Measurements from ENCODE around the gene SHC2. TPM values are rescaled to one million over a fixed set of nuclear protein-coding genes. Genes with fewer than 3 reads are reported as not detected.

The SHC2 gene
- total RNA-seq, result 10 to 100 TPM; 13.2 to 15.9 TPM
- polyA plus RNA-seq, result 10 to 100 TPM; 11.2 to 23.1 TPM
- long read RNA-seq, donor 1, partial matches to known transcripts, result 0 of 4 reads
- long read RNA-seq, donor 1, other reads (novel, unspliced or antisense), result 0 of 4 reads
- long read RNA-seq, donor 2, result 0 reads
- long read RNA-seq, donor 3, partial matches to known transcripts, result 0 of 1 reads
- long read RNA-seq, donor 3, other reads (novel, unspliced or antisense), result 0 of 1 reads
- long read RNA-seq, donor 4, partial matches to known transcripts, result 0 of 1 reads
- long read RNA-seq, donor 4, other reads (novel, unspliced or antisense), result 0 of 1 reads
- long read RNA-seq, donor 5, partial matches to known transcripts, result 0 of 4 reads
- long read RNA-seq, donor 5, other reads (novel, unspliced or antisense), result 0 of 4 reads

GRCh38 chr19:460877-461720, at the start of gene SHC2:
Gene SHC2, minus strand, starts transcription at chr19:461033. Its CDS starts 37 bp downstream, at chr19:460996.
- no peak for TF ChIP-seq CTCF (IDR thresholded peaks at IDR 0.05; ENCODE audit: control extremely low read depth, extremely low read depth)
- Histone ChIP-seq H3K9me3 (ENCODE audit: control insufficient read depth in 4 of 4, insufficient read depth in 3 of 4, low read length in 3 of 4) (peaks cover 0 to 2% (median 0%) of the 10 kb centered on the region in 4 donors), H3K36me3 (ENCODE audit: control insufficient read depth in 4 of 4, insufficient read depth in 4 of 4, low read length in 4 of 4) (no peaks in the 10 kb centered on the region), H3K9ac (ENCODE audit: insufficient read depth in 1 of 2, low read length in 2 of 2) (no peak within 1 kb of the TSS), H3K4me3 (peak within 1 kb of the TSS; percentile 60), H3K27ac (ENCODE audit: low read depth in 1 of 2, low read length in 1 of 2) (peak within 1 kb of the TSS; percentile 38 to 75), H3K27me3 (ENCODE audit: control insufficient read depth in 3 of 3, insufficient read depth in 3 of 3, low read length in 2 of 3) (peaks cover 0 to 12% (median 8%) of the 10 kb centered on the region in 3 donors), H3K4me1 (ENCODE audit: control insufficient read depth in 5 of 5, insufficient read depth in 5 of 5, low read length in 5 of 5) (peaks cover 0 to 7% (median 0%) of the 10 kb centered on the region in 5 donors)
- WGBS, 2 donors, result 1 to 2% methylated on average over 27 to 85 of the region's 85 CpGs
- ATAC-seq (ENCODE audit: insufficient read depth, low FRiP score) (no peak), DNase-seq (peak; percentile 54 to 62 (median 58))

GRCh38 chr19:508204-509150, 47.6 kb upstream of the SHC2 start:
- H3K4me1 ChIP-seq (ENCODE audit: control insufficient read depth in 5 of 5, insufficient read depth in 5 of 5, low read length in 5 of 5), result peaks cover 0 to 28% (median 5%) of the 10 kb centered on the region in 5 donors
- ATAC-seq (ENCODE audit: insufficient read depth, low FRiP score), result no peak
- peak overlapping the region; percentile 28 for H3K4me3 ChIP-seq
- no peak for DNase-seq
- TF ChIP-seq CTCF (IDR thresholded peaks at IDR 0.05; ENCODE audit: control extremely low read depth, extremely low read depth), result no peak
- H3K27me3 ChIP-seq (ENCODE audit: control insufficient read depth in 3 of 3, insufficient read depth in 3 of 3, low read length in 2 of 3), result no peaks in the 10 kb centered on the region
- 59 to 65% methylated on average over 32 of the region's 32 CpGs for WGBS, 2 donors
- H3K27ac ChIP-seq (ENCODE audit: low read depth in 1 of 2, low read length in 1 of 2), result no peak overlapping the region
- H3K36me3 ChIP-seq (ENCODE audit: control insufficient read depth in 4 of 4, insufficient read depth in 4 of 4, low read length in 4 of 4), result peaks cover 0 to 6% (median 2%) of the 10 kb centered on the region in 4 donors
- H3K9me3 ChIP-seq (ENCODE audit: control insufficient read depth in 4 of 4, insufficient read depth in 3 of 4, low read length in 3 of 4), result no peaks in the 10 kb centered on the region
- H3K9ac ChIP-seq (ENCODE audit: insufficient read depth in 1 of 2, low read length in 2 of 2), result no peak overlapping the region

- Histone ChIP-seq H3K9me3 (ENCODE audit: control insufficient read depth in 4 of 4, insufficient read depth in 3 of 4, low read length in 3 of 4) (no peaks in the 10 kb centered on the region), H3K9ac (ENCODE audit: insufficient read depth in 1 of 2, low read length in 2 of 2) (peak within 1 kb of the TSS; percentile 63 to 66), H3K27ac (ENCODE audit: low read depth in 1 of 2, low read length in 1 of 2) (peak within 1 kb of the TSS; percentile 92 to 98), H3K27me3 (ENCODE audit: control insufficient read depth in 3 of 3, insufficient read depth in 3 of 3, low read length in 2 of 3) (no peaks in the 10 kb centered on the region), H3K4me1 (ENCODE audit: control insufficient read depth in 5 of 5, insufficient read depth in 5 of 5, low read length in 5 of 5) (peaks cover 0 to 21% (median 5%) of the 10 kb centered on the region in 5 donors), H3K36me3 (ENCODE audit: control insufficient read depth in 4 of 4, insufficient read depth in 4 of 4, low read length in 4 of 4) (peaks cover 0 to 6% (median 2%) of the 10 kb centered on the region in 4 donors), H3K4me3 (peak within 1 kb of the TSS; percentile 84)
- peak; percentile 76 to 82 (median 77) for DNase-seq
- no peak for TF ChIP-seq CTCF (IDR thresholded peaks at IDR 0.05; ENCODE audit: control extremely low read depth, extremely low read depth)
- peak; percentile 87 for ATAC-seq (ENCODE audit: insufficient read depth, low FRiP score)
- WGBS, 2 donors, result 1 to 2% methylated on average over 70 to 81 of the region's 81 CpGs
These were observed 46.7 kb upstream of the SHC2 start, which contains the start of gene TPGS1 for GRCh38 chr19:507286-508203. Gene TPGS1, plus strand, starts transcription at chr19:507497. Its CDS starts 10 bp downstream, at chr19:507507.

All from lung (tissue), 16 donors.